Measurements from ENCODE around the gene MLXIP. TPM values are rescaled to one million over a fixed set of nuclear protein-coding genes. Genes with fewer than 3 reads are reported as not detected.

The MLXIP gene
- total and polyA plus RNA-seq, 2 donors (not counting 3 experiments of a cell fraction or from before 2014, with no cell fraction given), result 22.0 to 72.5 TPM

DNA sequence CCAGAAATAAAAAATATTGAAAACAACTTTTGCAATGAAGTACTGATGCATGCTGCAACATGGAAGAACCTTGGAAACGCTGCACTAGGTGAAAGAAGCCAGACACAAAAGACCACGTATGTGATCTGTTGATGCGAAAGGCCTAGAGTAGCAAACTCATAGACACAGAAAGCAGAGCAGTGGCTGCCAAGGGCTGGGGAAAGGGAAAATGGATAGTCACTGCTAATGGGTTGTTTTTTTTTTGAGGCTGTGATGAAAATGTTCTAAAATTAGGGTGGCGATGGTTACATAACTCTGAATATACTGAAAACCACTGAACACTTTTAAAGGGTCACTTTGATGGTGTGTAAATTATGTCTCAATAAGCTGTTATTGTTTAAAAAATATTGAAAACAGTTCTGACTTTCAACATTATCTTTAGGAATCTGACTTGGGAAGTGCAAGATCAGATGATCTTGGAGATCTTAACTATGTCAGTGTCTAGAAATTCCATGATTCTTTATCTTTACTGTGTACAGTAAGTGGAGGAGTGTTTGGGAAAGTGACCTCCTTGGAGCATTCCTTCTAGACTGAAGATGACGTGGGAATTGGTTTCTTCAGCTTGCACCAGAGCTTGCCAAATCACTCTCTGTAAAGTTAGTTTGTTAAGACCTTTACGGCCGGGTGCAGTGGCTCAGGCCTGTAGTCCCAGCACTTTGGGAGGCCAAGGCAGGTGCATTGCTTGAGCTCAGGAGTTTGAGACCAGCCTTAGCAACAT, 12.4 kb downstream of the MLXIP start:
- H3K36me3 ChIP-seq (ENCODE audit: control insufficient read depth in 2 of 2, extremely low read depth in 1 of 2, insufficient read depth in 2 of 2, low read length in 2 of 2), result peaks cover 0 to 9% of the 10 kb centered on the region in 2 experiments
- TF ChIP-seq MAX (IDR thresholded peaks at IDR 0.05; ENCODE audit: insufficient read depth, insufficient read length) (no peak), POLR2AphosphoS5 (IDR thresholded peaks at IDR 0.05; ENCODE audit: insufficient read depth, low read depth, low read length) (no peak), FOS (IDR thresholded peaks at IDR 0.05; ENCODE audit: borderline replicate concordance, insufficient read depth, low read length) (no peak), EZH2 (IDR thresholded peaks at IDR 0.05; ENCODE audit: borderline replicate concordance, low read depth, low read length, severe bottlenecking) (no peak), POLR2A (IDR thresholded peaks at IDR 0.05; ENCODE audit: low read depth, low read length) (no peak), JUN (IDR thresholded peaks at IDR 0.05; ENCODE audit: borderline replicate concordance, insufficient read depth, insufficient read length, low read depth) (no peak), MYC (IDR thresholded peaks at IDR 0.05; ENCODE audit: low read depth, low read length) (no peak), GATA2 (IDR thresholded peaks at IDR 0.05; ENCODE audit: insufficient read depth, insufficient read length, low read depth, low read length) (no peak)
- TF ChIP-seq, protein P1, sequence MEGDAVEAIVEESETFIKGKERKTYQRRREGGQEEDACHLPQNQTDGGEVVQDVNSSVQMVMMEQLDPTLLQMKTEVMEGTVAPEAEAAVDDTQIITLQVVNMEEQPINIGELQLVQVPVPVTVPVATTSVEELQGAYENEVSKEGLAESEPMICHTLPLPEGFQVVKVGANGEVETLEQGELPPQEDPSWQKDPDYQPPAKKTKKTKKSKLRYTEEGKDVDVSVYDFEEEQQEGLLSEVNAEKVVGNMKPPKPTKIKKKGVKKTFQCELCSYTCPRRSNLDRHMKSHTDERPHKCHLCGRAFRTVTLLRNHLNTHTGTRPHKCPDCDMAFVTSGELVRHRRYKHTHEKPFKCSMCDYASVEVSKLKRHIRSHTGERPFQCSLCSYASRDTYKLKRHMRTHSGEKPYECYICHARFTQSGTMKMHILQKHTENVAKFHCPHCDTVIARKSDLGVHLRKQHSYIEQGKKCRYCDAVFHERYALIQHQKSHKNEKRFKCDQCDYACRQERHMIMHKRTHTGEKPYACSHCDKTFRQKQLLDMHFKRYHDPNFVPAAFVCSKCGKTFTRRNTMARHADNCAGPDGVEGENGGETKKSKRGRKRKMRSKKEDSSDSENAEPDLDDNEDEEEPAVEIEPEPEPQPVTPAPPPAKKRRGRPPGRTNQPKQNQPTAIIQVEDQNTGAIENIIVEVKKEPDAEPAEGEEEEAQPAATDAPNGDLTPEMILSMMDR (IDR thresholded peaks at IDR 0.05; ENCODE audit: extremely low read depth in 1 of 2, insufficient read depth in 1 of 2, low read depth in 1 of 2, low read length in 2 of 2), result no peak
- no peak overlapping the region for H3K27ac ChIP-seq (ENCODE audit: insufficient read depth, low read depth, low read length)
- FAIRE-seq, result no peak
- ChIA-PET CTCF (no interaction called here), POLR2A (no interaction called here)
- H3K4me2 ChIP-seq (ENCODE audit: insufficient read depth, low read length), result no peak overlapping the region
- peaks cover 10% of the 10 kb centered on the region for H3K4me1 ChIP-seq (ENCODE audit: control insufficient read depth, extremely low read depth, insufficient read depth, low read length)
- intact Hi-C loops (cut with micrococcal nuclease), result no loop called here
- no peaks in the 10 kb centered on the region for H3K9me1 ChIP-seq (replicated peaks; ENCODE audit: control insufficient read depth, extremely low read depth, insufficient read depth, low read length)
- no peak for DNase-seq (ENCODE audit: low read depth, low spot score)
- H3K9ac ChIP-seq (replicated peaks; ENCODE audit: extremely low read depth, insufficient read depth, low read length), result no peak overlapping the region
- H2AFZ ChIP-seq (ENCODE audit: low read depth, low read length), result no peak overlapping the region
- H4K20me1 ChIP-seq (replicated peaks; ENCODE audit: control insufficient read depth, extremely low read depth, insufficient read depth, low read length), result no peaks in the 10 kb centered on the region
- BruUV-seq (replicated peaks), result no TSS peak
- no peak overlapping the region for H3K4me3 ChIP-seq (replicated peaks in 1 of 3; ENCODE audit: insufficient read depth in 1 of 3, low read depth in 1 of 3, low read length in 3 of 3)
- dilution Hi-C loops (cut with MboI; ENCODE audit: extremely low pct_ligation_motif_present, low sequenced_read_pairs), result no loop called here
- peaks cover 82% of the 10 kb centered on the region for H3K79me2 ChIP-seq (ENCODE audit: control insufficient read depth, insufficient read depth, low read length)
- H3K27me3 ChIP-seq (ENCODE audit: control insufficient read depth in 2 of 2, insufficient read depth in 2 of 2, low read length in 2 of 2), result no peaks in the 10 kb centered on the region
- H3K9me3 ChIP-seq (replicated peaks; ENCODE audit: control insufficient read depth, insufficient read depth, low read length), result no peaks in the 10 kb centered on the region

Measured in endothelial cell of umbilical vein (primary cell).